Pons (tissue), 1 donor: ENCODE measurements around the gene DAB2IP.
A peak's percentile ranks its signal among the peaks of the same experiment; 100 is the strongest.

Experiments used
- DNase-seq: peaks from one replicate; pipeline ENCODE4 v3.0.0-alpha.2; 2016; ENCODE audit warnings: low spot score

Gene DAB2IP

GRCh38 chr9:121818016-121818661 lies 166.7 kb downstream of the DAB2IP start:
- no peak for DNase-seq

- no peak for DNase-seq
These were observed 167.5 kb downstream of the DAB2IP start for GRCh38 chr9:121818841-121819427.

DNA sequence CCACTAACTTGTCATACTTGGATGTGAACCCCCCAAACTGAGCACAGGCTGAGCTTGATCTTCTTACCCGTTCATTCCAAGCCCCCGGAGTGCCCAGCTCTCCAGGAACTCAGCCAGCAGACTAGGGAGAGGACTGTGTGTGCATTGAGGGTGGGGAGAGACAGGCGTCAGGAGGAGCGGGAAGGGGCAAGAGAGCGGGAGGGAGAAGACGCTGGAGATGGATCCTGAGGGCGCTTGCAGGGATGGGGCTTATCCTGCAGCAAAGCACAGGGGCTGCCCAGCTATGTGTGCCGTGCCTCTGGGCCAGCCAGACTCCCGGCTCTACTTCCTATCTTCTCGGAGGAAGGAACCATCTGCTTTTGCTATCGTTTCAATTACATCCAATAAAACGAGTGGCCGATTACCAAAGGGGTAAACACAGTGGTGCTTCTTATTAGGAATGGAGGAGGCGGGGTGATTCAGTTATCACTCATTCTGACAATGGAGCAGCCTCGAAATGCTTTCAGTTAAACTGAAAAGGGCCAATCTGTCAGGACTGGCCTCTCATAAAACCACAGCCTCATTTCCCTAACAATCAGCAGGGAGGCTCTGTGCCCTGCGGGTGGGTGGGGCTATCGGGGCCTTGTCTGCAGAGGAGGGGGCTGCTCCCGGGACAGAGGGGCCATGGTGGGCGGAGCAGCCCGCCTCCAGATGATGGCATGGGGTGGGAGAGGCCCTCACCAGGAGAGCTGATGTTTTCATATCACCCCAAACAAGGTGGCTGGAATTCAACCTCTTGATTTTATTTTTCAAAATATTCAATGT lies 168.2 kb downstream of the DAB2IP start:
- no peak for DNase-seq

GRCh38 chr9:121820286-121821005 lies 169.0 kb downstream of the DAB2IP start:
- DNase-seq: no peak

DNA sequence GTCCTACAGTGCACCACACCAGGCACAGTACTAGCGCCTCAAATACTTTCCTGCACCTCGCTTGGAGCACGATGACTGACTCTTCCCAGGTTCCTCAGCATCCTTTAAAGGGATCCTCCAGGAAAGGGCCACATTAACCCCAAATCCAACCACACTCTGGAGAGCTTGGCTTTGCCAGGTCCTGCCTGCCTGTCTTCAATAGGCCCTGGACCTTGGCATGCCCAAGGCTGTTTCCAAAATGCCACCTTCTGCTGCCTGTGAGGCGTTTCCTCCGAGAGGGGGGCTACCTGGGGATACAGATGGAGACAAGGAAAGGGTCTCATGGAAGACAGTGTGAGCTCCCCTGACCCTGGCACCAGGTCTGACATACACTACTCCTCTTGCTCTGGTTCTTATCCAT lies 169.9 kb downstream of the DAB2IP start:
- no peak for DNase-seq

GRCh38 chr9:121822093-121823085 lies 171.0 kb downstream of the DAB2IP start:
- DNase-seq: no peak

DNA sequence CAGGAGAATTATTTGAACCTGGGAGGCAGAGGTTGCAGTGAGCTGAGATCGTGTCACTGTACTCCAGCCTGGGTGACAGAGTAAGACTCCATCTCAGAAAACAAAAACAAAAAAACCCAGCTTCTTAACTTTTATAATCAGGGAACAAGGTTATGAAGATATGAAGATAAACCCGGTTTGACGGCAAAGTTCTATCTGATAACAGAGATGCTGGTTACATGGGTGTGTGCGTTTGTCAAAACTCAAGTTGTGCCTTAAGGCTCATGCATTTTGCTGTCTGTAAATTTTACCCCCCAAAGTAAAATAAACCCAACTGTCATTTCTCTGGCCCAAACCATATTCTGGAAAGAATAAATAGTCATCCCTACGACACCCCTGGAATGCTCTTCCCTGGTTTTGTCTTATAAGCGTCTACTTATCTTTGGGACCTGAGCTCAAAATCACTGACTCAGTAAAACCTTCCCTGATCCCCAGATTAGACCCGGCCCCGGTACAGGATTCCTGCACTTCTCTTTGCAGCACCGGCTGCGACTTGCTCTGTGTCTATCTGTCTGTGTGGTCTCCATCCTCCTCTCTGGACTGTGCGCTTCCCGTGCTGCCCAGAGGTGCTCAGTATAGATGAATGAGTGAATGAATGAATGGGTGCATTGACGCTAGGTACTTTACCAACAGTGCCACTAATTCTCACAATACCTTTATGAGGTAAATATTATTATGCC lies 172.2 kb downstream of the DAB2IP start:
- DNase-seq: no peak

GRCh38 chr9:121824651-121825030 lies 173.2 kb downstream of the DAB2IP start:
- DNase-seq: no peak

DNA sequence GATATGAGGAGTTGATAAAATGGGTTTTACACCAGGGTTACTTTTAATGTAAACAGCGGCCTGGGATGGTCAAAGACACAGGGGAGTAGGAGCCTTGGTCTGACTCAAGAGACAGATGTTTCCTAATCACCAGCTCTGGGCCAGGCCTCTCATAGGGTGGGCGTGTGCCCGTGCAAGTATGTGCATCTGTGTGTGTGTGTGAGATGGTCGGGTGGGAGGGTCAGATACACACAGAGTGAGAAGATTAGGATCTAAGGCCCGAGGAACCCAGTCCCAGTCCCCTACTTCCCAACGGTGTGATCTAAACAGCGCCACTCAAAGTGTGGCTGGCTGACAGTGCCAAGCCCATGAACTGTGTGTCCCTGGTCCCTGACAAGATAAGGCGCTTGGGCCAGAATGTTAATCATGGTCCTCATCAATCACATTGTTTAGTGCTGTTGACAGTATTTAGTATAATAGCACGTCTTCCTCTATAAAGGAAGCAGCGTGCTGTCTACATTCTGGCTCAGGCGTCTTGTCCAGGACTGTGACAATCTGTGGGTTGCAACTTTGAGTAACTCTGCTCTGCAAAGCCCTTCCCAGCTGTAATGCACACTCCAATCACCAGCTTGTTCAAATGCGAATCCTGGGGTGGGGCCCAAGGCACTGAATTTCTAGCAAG lies 173.7 kb downstream of the DAB2IP start:
- DNase-seq: no peak

DNA sequence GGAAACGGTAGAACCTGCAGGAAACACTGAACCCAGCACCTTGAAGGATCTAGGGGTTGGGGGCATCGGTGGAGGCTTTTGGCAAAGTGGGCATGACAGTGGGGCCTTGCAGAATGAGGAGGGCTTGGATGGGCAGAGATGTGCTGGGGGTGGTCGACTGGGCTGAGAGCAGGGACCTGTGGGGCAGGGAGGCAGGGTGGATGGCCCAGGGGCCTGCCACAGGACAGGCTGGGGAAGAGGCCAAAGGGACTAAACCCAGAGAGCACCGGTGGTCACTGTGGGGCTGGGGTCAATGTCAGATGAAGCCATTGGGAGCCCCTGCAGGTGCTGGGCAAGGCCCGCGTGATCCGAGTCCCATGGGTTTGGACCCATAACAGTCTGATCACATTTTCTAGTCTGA lies 175.3 kb downstream of the DAB2IP start:
- no peak for DNase-seq

- DNase-seq: peak; percentile 50
These were observed 176.0 kb downstream of the DAB2IP start for GRCh38 chr9:121827251-121827967.

DNA sequence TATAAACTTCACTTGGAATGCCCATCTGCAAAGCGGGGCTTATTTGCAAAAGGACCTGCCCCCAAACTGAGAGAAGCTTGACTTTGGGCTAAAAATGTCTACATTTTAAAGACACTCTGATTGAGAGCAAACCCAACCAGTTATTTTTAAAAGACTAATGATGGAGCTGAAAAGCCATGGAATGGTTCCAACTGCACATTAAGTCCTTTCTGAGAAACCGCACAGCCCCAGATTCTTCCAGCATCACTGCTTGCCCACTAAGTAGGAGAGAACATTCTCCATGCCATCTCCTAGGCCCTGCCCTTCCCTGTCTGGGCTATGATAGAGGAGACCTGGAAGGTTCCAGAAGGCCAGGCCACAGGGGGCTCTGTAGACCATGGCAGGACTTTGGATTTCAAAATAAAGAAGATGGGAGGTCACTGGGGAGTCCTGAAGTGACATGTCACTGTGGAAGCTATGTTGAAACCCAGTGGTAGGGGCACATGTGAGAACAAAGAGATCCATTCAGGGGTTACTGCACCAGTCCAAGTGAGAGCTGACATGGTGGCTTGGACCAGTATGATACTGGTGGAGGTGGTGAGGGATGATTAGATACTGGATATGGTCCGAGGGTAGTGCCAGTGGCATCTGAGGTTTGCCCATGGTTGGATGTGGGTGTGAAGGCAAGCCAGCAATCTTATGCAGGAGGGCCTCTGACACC lies 179.2 kb downstream of the DAB2IP start:
- peak; percentile 36 for DNase-seq

DNA sequence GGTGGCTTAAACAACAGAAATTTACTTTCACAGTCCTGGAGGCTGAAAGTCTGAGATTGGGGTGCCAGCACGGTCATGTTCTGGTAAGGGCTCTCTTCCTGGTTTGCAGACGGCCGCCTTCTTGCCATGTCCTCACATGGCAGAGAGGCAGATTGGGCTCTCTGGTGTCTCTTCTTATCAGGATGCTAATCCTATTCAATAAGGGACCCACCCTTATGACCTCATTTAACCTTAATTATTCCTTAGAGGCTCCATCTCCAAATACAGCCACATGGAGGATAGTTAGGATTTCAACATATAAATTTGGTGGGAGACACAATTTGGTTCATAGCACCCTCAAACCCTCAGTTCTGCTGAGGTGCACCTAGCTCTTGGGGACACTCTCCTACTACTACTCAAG lies 180.4 kb downstream of the DAB2IP start:
- no peak for DNase-seq

GRCh38 chr9:121833061-121833460 lies 181.6 kb downstream of the DAB2IP start:
- no peak for DNase-seq
